Dendritic cell treated with granulocyte-macrophage colony-stimulating factor and Interleukin-4, amounts not matched to agents 40 ng/mL and 50 ng/mL, for 4 days (primary cell): Measurements from ENCODE around the gene RPS6KA2.

ENCODE experiments used
- H3K27ac Mint-ChIP-seq: one replicate; pipeline ENCODE4 v1.8.0; 2022; ENCODE audit warnings: mild to moderate bottlenecking, mixed read lengths
- H3K27me3 Mint-ChIP-seq: one replicate; pipeline ENCODE4 v1.8.0; 2022; ENCODE audit warnings: mild to moderate bottlenecking, mixed read lengths
- H3K36me3 Mint-ChIP-seq: one replicate; pipeline ENCODE4 v1.8.0; 2022; ENCODE audit warnings: low read depth, mixed read lengths
- H3K4me1 Mint-ChIP-seq: one replicate; pipeline ENCODE4 v1.8.0; 2022; ENCODE audit warnings: low read depth, mixed read lengths
- H3K4me3 Mint-ChIP-seq: one replicate; pipeline ENCODE4 v1.8.0; 2022; ENCODE audit warnings: mild to moderate bottlenecking, moderate library complexity, mixed read lengths
- H3K9me3 Mint-ChIP-seq: one replicate; pipeline ENCODE4 v1.8.0; 2022; ENCODE audit warnings: mixed read lengths
- intact Hi-C: fragments of 100-400 bp; cut with micrococcal nuclease; formaldehyde crosslinking; loops from one replicate; pipeline ENCODE4 v1.15.0; 2022

Gene RPS6KA2

GRCh38 chr6:166419286-166419685, 207.8 kb downstream of the RPS6KA2 start:
- peaks cover 9% of the 10 kb centered on the region for H3K9me3 Mint-ChIP-seq
- no peak overlapping the region for H3K4me3 Mint-ChIP-seq
- H3K27ac Mint-ChIP-seq: no peak overlapping the region
- H3K4me1 Mint-ChIP-seq: peaks cover 5% of the 10 kb centered on the region
- H3K36me3 Mint-ChIP-seq: no peaks in the 10 kb centered on the region
- intact Hi-C loops: no loop called here
- no peaks in the 10 kb centered on the region for H3K27me3 Mint-ChIP-seq

GRCh38 chr6:166418691-166419143, 208.3 kb downstream of the RPS6KA2 start:
- Mint-ChIP-seq H3K27me3 (no peaks in the 10 kb centered on the region), H3K4me1 (peaks cover 5% of the 10 kb centered on the region), H3K27ac (no peak overlapping the region), H3K9me3 (peaks cover 9% of the 10 kb centered on the region), H3K36me3 (no peaks in the 10 kb centered on the region), H3K4me3 (no peak overlapping the region)
- intact Hi-C loops: no loop called here

GRCh38 chr6:166417285-166417691, 209.8 kb downstream of the RPS6KA2 start:
- Mint-ChIP-seq H3K36me3 (no peaks in the 10 kb centered on the region), H3K4me3 (no peak overlapping the region), H3K4me1 (peaks cover 5% of the 10 kb centered on the region), H3K27me3 (no peaks in the 10 kb centered on the region), H3K27ac (no peak overlapping the region), H3K9me3 (peaks cover 9% of the 10 kb centered on the region)
- intact Hi-C loops: no loop called here

GRCh38 chr6:166415833-166416347, 211.2 kb downstream of the RPS6KA2 start:
- Mint-ChIP-seq H3K9me3 (peaks cover 9% of the 10 kb centered on the region), H3K4me3 (no peak overlapping the region), H3K36me3 (no peaks in the 10 kb centered on the region), H3K27ac (no peak overlapping the region), H3K4me1 (peaks cover 5% of the 10 kb centered on the region), H3K27me3 (no peaks in the 10 kb centered on the region)
- intact Hi-C loops: no loop called here

- no peaks in the 10 kb centered on the region for H3K27me3 Mint-ChIP-seq
- no peak overlapping the region for H3K27ac Mint-ChIP-seq
Observed at GRCh38 chr6:166415306-166415705, 211.7 kb downstream of the RPS6KA2 start.

GRCh38 chr6:166413491-166413951, 213.5 kb downstream of the RPS6KA2 start:
- intact Hi-C loops: no loop called here
- H3K9me3 Mint-ChIP-seq: peaks cover 9% of the 10 kb centered on the region
- H3K4me3 Mint-ChIP-seq: no peak overlapping the region
- no peak overlapping the region for H3K27ac Mint-ChIP-seq
- H3K4me1 Mint-ChIP-seq: peaks cover 19% of the 10 kb centered on the region
- H3K36me3 Mint-ChIP-seq: no peaks in the 10 kb centered on the region
- H3K27me3 Mint-ChIP-seq: peaks cover 7% of the 10 kb centered on the region

More at GRCh38 chr6:166415306-166415705, 211.7 kb downstream of the RPS6KA2 start:
- Mint-ChIP-seq H3K9me3 (peaks cover 9% of the 10 kb centered on the region), H3K4me1 (peaks cover 7% of the 10 kb centered on the region), H3K36me3 (no peaks in the 10 kb centered on the region), H3K4me3 (no peak overlapping the region)
- intact Hi-C loops: no loop called here

GRCh38 chr6:166412911-166413384, 214.1 kb downstream of the RPS6KA2 start:
- Mint-ChIP-seq H3K4me1 (peaks cover 19% of the 10 kb centered on the region), H3K27me3 (peaks cover 7% of the 10 kb centered on the region), H3K27ac (no peak overlapping the region), H3K36me3 (no peaks in the 10 kb centered on the region), H3K4me3 (no peak overlapping the region), H3K9me3 (peaks cover 9% of the 10 kb centered on the region)
- intact Hi-C loops: no loop called here

- H3K4me3 Mint-ChIP-seq: no peak overlapping the region
Observed at GRCh38 chr6:166412156-166412910, 214.7 kb downstream of the RPS6KA2 start.

GRCh38 chr6:166411721-166412151, 215.3 kb downstream of the RPS6KA2 start:
- no peak overlapping the region for H3K27ac Mint-ChIP-seq
- H3K27me3 Mint-ChIP-seq: peaks cover 7% of the 10 kb centered on the region
- H3K9me3 Mint-ChIP-seq: peaks cover 6% of the 10 kb centered on the region
- peaks cover 19% of the 10 kb centered on the region for H3K4me1 Mint-ChIP-seq
- no peaks in the 10 kb centered on the region for H3K36me3 Mint-ChIP-seq
- intact Hi-C loops: no loop called here
- no peak overlapping the region for H3K4me3 Mint-ChIP-seq

More at GRCh38 chr6:166412156-166412910, 214.7 kb downstream of the RPS6KA2 start:
- Mint-ChIP-seq H3K27me3 (peaks cover 7% of the 10 kb centered on the region), H3K4me1 (peaks cover 19% of the 10 kb centered on the region), H3K36me3 (no peaks in the 10 kb centered on the region), H3K9me3 (peaks cover 9% of the 10 kb centered on the region), H3K27ac (no peak overlapping the region)
- intact Hi-C loops: no loop called here

- Mint-ChIP-seq H3K36me3 (no peaks in the 10 kb centered on the region), H3K9me3 (peaks cover 1% of the 10 kb centered on the region), H3K27ac (no peak overlapping the region), H3K27me3 (peaks cover 7% of the 10 kb centered on the region), H3K4me1 (peaks cover 19% of the 10 kb centered on the region), H3K4me3 (no peak overlapping the region)
- intact Hi-C loops: no loop called here
Observed at GRCh38 chr6:166411271-166411670, 215.8 kb downstream of the RPS6KA2 start.

- H3K4me1 Mint-ChIP-seq: peaks cover 19% of the 10 kb centered on the region
- H3K27ac Mint-ChIP-seq: no peak overlapping the region
- H3K27me3 Mint-ChIP-seq: peaks cover 7% of the 10 kb centered on the region
- H3K4me3 Mint-ChIP-seq: no peak overlapping the region
- intact Hi-C loops: no loop called here
- H3K36me3 Mint-ChIP-seq: no peaks in the 10 kb centered on the region
- no peaks in the 10 kb centered on the region for H3K9me3 Mint-ChIP-seq
Observed at GRCh38 chr6:166410426-166410935, 216.6 kb downstream of the RPS6KA2 start.

- peaks cover 19% of the 10 kb centered on the region for H3K4me1 Mint-ChIP-seq
- H3K27ac Mint-ChIP-seq: no peak overlapping the region
- H3K4me3 Mint-ChIP-seq: no peak overlapping the region
Observed at GRCh38 chr6:166408936-166409755, 217.9 kb downstream of the RPS6KA2 start.

GRCh38 chr6:166406197-166406596, 220.9 kb downstream of the RPS6KA2 start:
- no peaks in the 10 kb centered on the region for H3K36me3 Mint-ChIP-seq
- no peak overlapping the region for H3K4me3 Mint-ChIP-seq
- H3K4me1 Mint-ChIP-seq: peaks cover 19% of the 10 kb centered on the region
- no peaks in the 10 kb centered on the region for H3K9me3 Mint-ChIP-seq
- intact Hi-C loops: no loop called here
- H3K27ac Mint-ChIP-seq: no peak overlapping the region
- H3K27me3 Mint-ChIP-seq: peaks cover 7% of the 10 kb centered on the region

More at GRCh38 chr6:166408936-166409755, 217.9 kb downstream of the RPS6KA2 start:
- intact Hi-C loops: no loop called here
- no peaks in the 10 kb centered on the region for H3K36me3 Mint-ChIP-seq
- H3K27me3 Mint-ChIP-seq: peaks cover 7% of the 10 kb centered on the region
- H3K9me3 Mint-ChIP-seq: no peaks in the 10 kb centered on the region
